GM12872 (cell line): ENCODE data around the gene BAZ1B.

ENCODE experiments used
- CTCF ChIP-seq: IDR thresholded peaks from 3 replicates; pipeline ENCODE4 v1.5.1; 2011; ENCODE audit warnings: low read depth, mild to moderate bottlenecking, low read length, moderate library complexity; ENCODE audit not compliant: insufficient read depth

Gene BAZ1B

GRCh38 chr7:73442222-73442902 is 79.7 kb downstream of the BAZ1B start:
- no peak for TF ChIP-seq CTCF

GRCh38 chr7:73439410-73439704 is 82.7 kb downstream of the BAZ1B start:
- no peak for TF ChIP-seq CTCF

- TF ChIP-seq CTCF = no peak
Measured at GRCh38 chr7:73438547-73439409, 83.3 kb downstream of the BAZ1B start.

GRCh38 chr7:73437621-73438416 is 84.3 kb downstream of the BAZ1B start:
- no peak for TF ChIP-seq CTCF

- TF ChIP-seq CTCF = no peak
Measured at GRCh38 chr7:73437091-73437490, 85.0 kb downstream of the BAZ1B start.

- no peak for TF ChIP-seq CTCF
Measured at GRCh38 chr7:73436031-73436929, 85.8 kb downstream of the BAZ1B start.
